Measurements from ENCODE around the gene SLC14A1.

The SLC14A1 gene

DNA sequence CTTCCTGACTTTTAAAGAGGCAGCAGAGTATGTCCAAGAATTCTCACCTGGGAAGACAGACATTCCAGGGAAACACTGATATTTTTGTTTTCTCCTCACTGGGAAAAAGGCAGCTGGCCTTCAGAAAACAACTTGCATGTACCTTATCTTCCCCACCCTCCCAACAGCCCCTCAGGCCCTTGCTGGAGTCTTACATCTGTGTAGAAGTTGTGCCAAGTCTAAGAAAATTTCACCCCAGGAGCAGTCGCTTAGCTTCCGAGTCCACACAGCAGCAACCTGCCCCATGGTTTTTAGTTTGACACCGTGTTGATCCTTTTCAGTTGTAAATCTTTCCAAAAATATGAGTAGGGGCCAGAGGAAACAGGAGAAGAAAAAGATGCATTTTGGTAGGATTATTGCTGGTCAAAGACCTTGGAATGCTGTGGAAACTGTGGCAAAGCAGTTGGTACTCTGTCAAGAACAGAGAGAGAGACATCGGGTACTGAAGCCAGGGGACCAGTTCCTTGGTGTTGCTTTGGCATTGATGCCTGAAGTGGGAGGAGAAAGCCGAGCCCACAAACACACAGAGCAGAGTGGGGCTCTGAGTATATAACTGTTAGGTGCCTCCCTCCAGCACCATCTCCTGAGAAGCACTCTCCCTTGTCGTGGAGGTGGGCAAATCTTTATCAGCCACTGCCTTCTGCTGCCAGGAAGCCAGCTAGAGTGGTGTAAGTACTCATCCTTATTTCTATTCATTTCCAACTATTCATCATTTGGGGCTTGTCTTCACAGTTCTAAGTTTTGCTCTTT is at the start of gene SLC14A1:
Gene SLC14A1 (plus strand): TSS at position 615 of the 789 bp plus-strand sequence. CDS start 6,140 bp downstream, outside the sequence.
- Histone ChIP-seq H3K27ac (ENCODE audit: low read depth, low read length) (no peak within 1 kb of the TSS), H2AFZ (ENCODE audit: low read length, unreplicated experiment) (no peak within 1 kb of the TSS), H3K79me2 (ENCODE audit: control insufficient read depth, insufficient read depth, low read length, unreplicated experiment) (no peaks in the 10 kb centered on the region), H3K36me3 (ENCODE audit: insufficient read depth, low read length) (no peaks in the 10 kb centered on the region), H3K27me3 (ENCODE audit: insufficient read depth, low read length) (no peaks in the 10 kb centered on the region), H3K4me1 (ENCODE audit: control insufficient read depth, insufficient read depth, low read length, unreplicated experiment) (peaks cover 8% of the 10 kb centered on the region), H3K4me3 (ENCODE audit: low read depth, low read length) (no peak within 1 kb of the TSS)

DNA sequence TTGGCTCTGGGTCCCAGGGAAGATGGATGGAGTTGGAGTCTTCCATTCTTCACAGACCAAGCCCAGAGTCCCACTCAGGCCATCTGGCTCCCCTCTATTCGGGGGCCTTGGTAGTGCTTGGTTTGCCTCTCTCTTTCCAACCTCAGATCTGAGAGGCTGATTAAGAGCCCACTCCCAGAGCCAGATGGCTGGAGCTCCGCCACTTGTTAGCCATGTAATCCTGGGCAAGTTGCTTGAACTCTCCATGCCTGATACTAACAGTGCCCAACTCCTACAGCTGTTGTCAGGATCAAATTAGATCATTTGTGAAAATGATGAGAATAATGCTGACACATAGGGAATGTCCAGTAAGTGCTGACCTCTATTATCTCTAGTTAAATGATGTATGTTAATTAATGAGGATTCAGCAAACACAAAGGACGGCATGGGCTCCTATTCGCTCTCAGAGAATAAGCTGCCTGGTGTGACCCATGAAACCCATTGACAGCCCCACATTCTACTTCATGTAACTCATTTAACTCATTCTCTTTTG is 46.6 kb upstream of the SLC14A1 start:
- H3K4me1 ChIP-seq (ENCODE audit: control insufficient read depth, insufficient read depth, low read length, unreplicated experiment): no peaks in the 10 kb centered on the region
- no peak overlapping the region for H3K4me3 ChIP-seq (ENCODE audit: low read depth, low read length)
- peaks cover 9% of the 10 kb centered on the region for H3K27me3 ChIP-seq (ENCODE audit: insufficient read depth, low read length)
- H3K36me3 ChIP-seq (ENCODE audit: insufficient read depth, low read length): no peaks in the 10 kb centered on the region
- no peak overlapping the region for H2AFZ ChIP-seq (ENCODE audit: low read length, unreplicated experiment)
- H3K79me2 ChIP-seq (ENCODE audit: control insufficient read depth, insufficient read depth, low read length, unreplicated experiment): no peaks in the 10 kb centered on the region
- no peak overlapping the region for H3K27ac ChIP-seq (ENCODE audit: low read depth, low read length)

DNA sequence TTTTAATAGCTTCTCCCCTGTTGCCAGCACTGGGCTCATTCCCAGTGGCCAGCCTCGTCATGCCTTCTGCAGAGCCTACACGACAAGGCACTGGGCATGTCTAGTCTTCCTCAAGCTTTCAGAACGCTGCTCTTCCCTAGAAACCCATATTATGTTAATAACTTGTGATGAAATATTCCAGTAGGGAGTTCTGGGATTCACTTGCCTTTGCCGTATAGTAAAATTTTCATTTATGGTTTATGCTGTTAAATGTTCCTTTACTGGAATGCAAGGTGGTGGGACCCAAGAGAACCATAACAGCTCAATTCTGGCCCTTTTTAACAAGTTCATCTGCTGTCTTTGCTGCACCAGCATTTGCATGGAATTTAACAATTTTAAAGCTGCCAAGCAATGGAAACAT is 45.5 kb upstream of the SLC14A1 start:
- H3K27ac ChIP-seq (ENCODE audit: low read depth, low read length): no peak overlapping the region
- H2AFZ ChIP-seq (ENCODE audit: low read length, unreplicated experiment): no peak overlapping the region
- H3K4me3 ChIP-seq (ENCODE audit: low read depth, low read length): no peak overlapping the region
- no peaks in the 10 kb centered on the region for H3K36me3 ChIP-seq (ENCODE audit: insufficient read depth, low read length)
- H3K27me3 ChIP-seq (ENCODE audit: insufficient read depth, low read length): peaks cover 11% of the 10 kb centered on the region
- no peaks in the 10 kb centered on the region for H3K79me2 ChIP-seq (ENCODE audit: control insufficient read depth, insufficient read depth, low read length, unreplicated experiment)
- no peaks in the 10 kb centered on the region for H3K4me1 ChIP-seq (ENCODE audit: control insufficient read depth, insufficient read depth, low read length, unreplicated experiment)

DNA sequence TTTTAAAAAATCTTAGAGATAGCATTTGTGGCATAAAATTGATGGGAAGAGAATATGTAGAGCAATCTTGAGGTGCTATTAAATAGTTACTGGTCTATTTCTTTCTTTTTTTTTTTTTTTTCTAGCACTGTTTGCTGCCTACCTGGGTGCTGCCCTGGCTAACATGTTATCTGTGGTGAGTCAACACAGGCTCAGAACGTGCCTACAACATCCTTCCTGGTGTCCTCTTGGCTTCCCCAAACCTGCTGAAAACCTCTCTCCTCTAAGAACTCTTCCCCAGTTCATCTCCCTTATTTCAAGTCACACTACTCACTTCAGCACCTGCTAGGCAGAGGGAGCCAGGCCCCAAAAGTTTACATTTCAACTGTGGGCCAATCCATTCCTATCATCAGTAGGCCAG is 45.1 kb upstream of the SLC14A1 start:
- H2AFZ ChIP-seq (ENCODE audit: low read length, unreplicated experiment): no peak overlapping the region
- H3K27ac ChIP-seq (ENCODE audit: low read depth, low read length): no peak overlapping the region
- H3K79me2 ChIP-seq (ENCODE audit: control insufficient read depth, insufficient read depth, low read length, unreplicated experiment): no peaks in the 10 kb centered on the region
- no peaks in the 10 kb centered on the region for H3K4me1 ChIP-seq (ENCODE audit: control insufficient read depth, insufficient read depth, low read length, unreplicated experiment)
- peaks cover 11% of the 10 kb centered on the region for H3K27me3 ChIP-seq (ENCODE audit: insufficient read depth, low read length)
- H3K36me3 ChIP-seq (ENCODE audit: insufficient read depth, low read length): no peaks in the 10 kb centered on the region
- no peak overlapping the region for H3K4me3 ChIP-seq (ENCODE audit: low read depth, low read length)

DNA sequence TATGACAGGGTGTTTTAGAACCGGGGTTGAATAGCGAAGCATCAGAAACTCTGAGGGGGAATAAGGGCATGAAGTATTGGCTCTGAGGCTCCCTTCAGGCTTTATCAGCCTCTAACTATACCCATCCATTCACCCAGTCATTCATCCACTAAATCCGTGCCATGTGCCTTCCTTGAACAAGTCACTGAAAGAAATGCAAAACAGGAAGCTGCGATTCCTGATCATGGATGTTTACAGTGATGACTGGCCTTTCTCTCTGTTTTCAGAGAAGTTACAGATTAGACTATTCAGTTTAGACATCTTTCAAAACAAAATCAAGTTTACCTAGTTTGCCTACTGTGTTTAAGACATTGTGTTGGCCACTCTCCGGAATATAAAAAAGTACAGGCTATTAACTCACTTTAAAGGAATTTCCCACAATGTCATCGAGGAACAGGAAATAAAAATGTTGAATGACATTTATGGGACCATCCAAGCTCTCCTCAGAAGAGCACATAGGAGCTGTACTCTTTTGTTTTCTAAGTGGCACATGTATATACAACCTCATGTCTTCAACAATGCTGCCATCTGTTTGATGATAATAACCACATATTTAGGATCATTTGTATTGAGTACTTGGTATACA is 43.8 kb upstream of the SLC14A1 start:
- Histone ChIP-seq H3K36me3 (ENCODE audit: insufficient read depth, low read length) (no peaks in the 10 kb centered on the region), H3K27ac (ENCODE audit: low read depth, low read length) (no peak overlapping the region), H3K4me1 (ENCODE audit: control insufficient read depth, insufficient read depth, low read length, unreplicated experiment) (no peaks in the 10 kb centered on the region), H3K79me2 (ENCODE audit: control insufficient read depth, insufficient read depth, low read length, unreplicated experiment) (no peaks in the 10 kb centered on the region), H3K4me3 (ENCODE audit: low read depth, low read length) (no peak overlapping the region), H3K27me3 (ENCODE audit: insufficient read depth, low read length) (peaks cover 11% of the 10 kb centered on the region), H2AFZ (ENCODE audit: low read length, unreplicated experiment) (no peak overlapping the region)

DNA sequence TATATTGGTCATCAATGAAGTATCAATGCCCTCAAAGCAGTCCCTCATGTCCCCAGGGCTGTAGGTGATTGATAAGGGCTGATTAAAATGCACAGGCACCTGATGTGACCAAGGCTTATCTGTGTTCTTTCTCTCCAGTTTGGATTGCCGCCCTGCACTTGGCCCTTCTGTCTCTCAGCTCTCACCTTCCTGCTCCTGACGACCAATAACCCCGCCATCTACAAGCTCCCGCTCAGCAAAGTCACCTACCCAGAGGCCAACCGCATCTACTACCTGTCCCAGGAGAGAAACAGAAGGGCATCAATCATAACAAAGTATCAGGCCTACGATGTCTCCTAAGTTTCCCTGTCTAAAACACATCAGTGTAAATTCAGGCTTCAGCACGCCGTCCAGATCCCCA is 41.8 kb upstream of the SLC14A1 start:
- no peak overlapping the region for H3K27ac ChIP-seq (ENCODE audit: low read depth, low read length)
- H3K36me3 ChIP-seq (ENCODE audit: insufficient read depth, low read length): no peaks in the 10 kb centered on the region
- H3K4me3 ChIP-seq (ENCODE audit: low read depth, low read length): no peak overlapping the region
- peaks cover 11% of the 10 kb centered on the region for H3K27me3 ChIP-seq (ENCODE audit: insufficient read depth, low read length)
- H3K4me1 ChIP-seq (ENCODE audit: control insufficient read depth, insufficient read depth, low read length, unreplicated experiment): no peaks in the 10 kb centered on the region
- H3K79me2 ChIP-seq (ENCODE audit: control insufficient read depth, insufficient read depth, low read length, unreplicated experiment): no peaks in the 10 kb centered on the region
- H2AFZ ChIP-seq (ENCODE audit: low read length, unreplicated experiment): no peak overlapping the region

DNA sequence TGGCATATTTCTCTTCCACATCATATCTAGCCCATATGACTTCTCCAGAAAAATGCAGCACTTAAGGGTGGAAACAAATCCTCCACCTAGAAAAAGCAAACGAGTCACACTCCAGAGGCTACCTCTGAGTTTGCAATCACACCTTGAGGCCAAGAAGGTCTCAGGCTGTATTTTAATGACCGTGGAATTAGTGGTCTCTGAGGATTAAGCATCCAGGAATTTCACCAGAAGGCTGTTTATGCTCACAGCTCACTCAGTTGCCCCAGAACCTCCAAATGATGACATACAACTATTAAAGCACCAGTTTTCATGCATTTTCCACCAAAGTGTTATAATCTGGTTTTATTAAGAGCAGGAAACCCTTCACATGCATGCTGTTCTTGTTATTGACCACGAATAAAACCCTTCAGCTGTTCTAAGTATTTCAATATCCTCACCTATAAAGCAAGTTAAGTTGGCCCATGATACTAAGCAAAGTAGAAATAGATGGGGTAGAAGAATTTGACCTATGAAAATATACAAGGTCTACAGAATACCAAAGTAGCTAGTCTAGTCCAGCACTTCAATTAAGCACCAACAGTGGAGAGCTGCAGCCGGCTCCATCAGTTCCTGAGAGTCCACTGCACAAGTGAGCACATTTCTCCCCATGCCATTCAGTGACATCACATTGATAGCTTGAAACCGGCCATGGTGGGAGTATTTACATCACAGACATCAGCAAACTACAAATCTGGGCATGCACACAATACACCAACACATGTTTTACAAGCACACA is 39.5 kb upstream of the SLC14A1 start:
- H3K4me1 ChIP-seq (ENCODE audit: control insufficient read depth, insufficient read depth, low read length, unreplicated experiment): no peaks in the 10 kb centered on the region
- peaks cover 11% of the 10 kb centered on the region for H3K27me3 ChIP-seq (ENCODE audit: insufficient read depth, low read length)
- no peaks in the 10 kb centered on the region for H3K79me2 ChIP-seq (ENCODE audit: control insufficient read depth, insufficient read depth, low read length, unreplicated experiment)
- H3K27ac ChIP-seq (ENCODE audit: low read depth, low read length): no peak overlapping the region
- H3K36me3 ChIP-seq (ENCODE audit: insufficient read depth, low read length): no peaks in the 10 kb centered on the region
- no peak overlapping the region for H2AFZ ChIP-seq (ENCODE audit: low read length, unreplicated experiment)
- no peak overlapping the region for H3K4me3 ChIP-seq (ENCODE audit: low read depth, low read length)

DNA sequence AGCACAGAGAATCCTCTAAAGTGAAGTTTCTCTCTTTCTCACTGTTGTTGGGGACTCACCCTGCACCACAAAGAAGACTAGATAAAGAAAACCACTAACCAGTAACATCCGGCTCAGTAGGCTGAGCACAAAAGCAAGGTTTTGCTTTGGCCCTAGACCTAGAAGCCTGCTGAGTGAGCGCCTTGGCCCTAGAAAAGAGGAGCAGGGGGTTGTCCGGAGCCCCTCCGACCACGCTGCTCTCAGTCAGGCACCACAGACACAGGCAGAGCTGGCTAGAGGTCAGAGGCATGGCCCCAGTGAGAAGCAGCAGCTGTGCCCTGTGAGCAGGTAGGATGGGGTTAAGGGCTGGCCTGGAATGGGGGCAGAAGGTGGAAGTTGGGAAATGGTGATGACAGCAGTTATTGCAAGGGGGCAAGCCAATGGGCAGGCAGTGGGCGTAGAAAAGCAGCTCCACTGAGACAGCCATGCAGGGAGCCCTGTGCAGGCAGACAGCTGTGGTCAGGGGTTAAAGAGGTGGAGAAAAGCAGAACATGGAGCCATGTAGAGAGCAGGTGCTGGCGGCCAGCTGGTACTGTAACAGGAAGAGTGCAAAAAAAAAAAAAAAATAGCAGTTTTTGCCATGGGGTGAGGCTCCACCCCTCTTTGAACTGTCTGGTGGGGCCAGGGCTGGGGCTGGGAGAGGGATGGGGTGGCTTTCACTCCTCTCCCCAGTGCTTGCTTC is 36.9 kb upstream of the SLC14A1 start:
- no peak overlapping the region for H2AFZ ChIP-seq (ENCODE audit: low read length, unreplicated experiment)
- H3K27me3 ChIP-seq (ENCODE audit: insufficient read depth, low read length): peaks cover 4% of the 10 kb centered on the region
- no peaks in the 10 kb centered on the region for H3K4me1 ChIP-seq (ENCODE audit: control insufficient read depth, insufficient read depth, low read length, unreplicated experiment)
- no peak overlapping the region for H3K27ac ChIP-seq (ENCODE audit: low read depth, low read length)
- no peaks in the 10 kb centered on the region for H3K36me3 ChIP-seq (ENCODE audit: insufficient read depth, low read length)
- no peak overlapping the region for H3K4me3 ChIP-seq (ENCODE audit: low read depth, low read length)
- H3K79me2 ChIP-seq (ENCODE audit: control insufficient read depth, insufficient read depth, low read length, unreplicated experiment): no peaks in the 10 kb centered on the region

DNA sequence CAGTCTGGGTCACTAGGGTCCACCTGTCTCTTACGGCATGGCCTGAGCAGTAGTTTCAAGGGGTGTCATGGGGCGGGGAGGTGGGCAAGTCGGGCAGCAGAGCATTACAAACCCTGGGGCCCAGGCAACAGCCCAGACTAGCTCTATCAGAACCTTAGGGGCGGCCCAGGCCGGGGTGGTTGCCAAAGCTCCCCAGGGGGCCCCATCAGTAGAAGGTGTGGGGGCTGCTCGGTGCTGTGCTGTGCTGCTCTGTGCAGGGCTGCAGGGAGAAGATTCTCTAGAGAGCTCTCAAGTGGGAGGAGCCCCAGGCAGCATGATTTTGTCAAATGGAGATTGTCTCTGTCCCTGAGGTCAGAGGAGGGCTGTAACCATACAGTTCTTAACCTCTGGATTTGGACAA is 36.4 kb upstream of the SLC14A1 start:
- no peak overlapping the region for H2AFZ ChIP-seq (ENCODE audit: low read length, unreplicated experiment)
- no peak overlapping the region for H3K4me3 ChIP-seq (ENCODE audit: low read depth, low read length)
- H3K4me1 ChIP-seq (ENCODE audit: control insufficient read depth, insufficient read depth, low read length, unreplicated experiment): no peaks in the 10 kb centered on the region
- H3K27me3 ChIP-seq (ENCODE audit: insufficient read depth, low read length): no peaks in the 10 kb centered on the region; the same call in 1 of the 2 replicates
- H3K36me3 ChIP-seq (ENCODE audit: insufficient read depth, low read length): no peaks in the 10 kb centered on the region
- H3K79me2 ChIP-seq (ENCODE audit: control insufficient read depth, insufficient read depth, low read length, unreplicated experiment): no peaks in the 10 kb centered on the region
- no peak overlapping the region for H3K27ac ChIP-seq (ENCODE audit: low read depth, low read length)

DNA sequence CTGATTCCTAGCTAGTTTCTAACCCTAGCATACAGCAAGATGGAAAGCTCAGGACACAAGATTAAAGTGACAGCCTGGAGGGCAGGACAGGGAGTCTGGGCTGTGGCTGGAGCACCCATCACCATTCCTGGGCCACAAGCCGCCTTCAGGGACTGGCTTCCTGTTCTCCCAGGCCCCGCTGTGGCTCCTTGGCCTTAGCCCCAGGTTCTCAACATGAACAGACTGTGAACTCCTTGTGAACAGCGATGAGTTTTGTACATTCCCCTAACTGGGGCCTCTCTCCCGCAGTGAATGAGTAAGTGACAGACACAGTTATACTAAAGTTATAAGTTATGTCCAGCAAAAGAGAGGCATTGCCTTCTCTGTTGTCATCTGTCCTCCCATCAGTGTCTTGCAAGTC is 35.9 kb upstream of the SLC14A1 start:
- Histone ChIP-seq H3K27ac (ENCODE audit: low read depth, low read length) (no peak overlapping the region), H3K36me3 (ENCODE audit: insufficient read depth, low read length) (no peaks in the 10 kb centered on the region), H2AFZ (ENCODE audit: low read length, unreplicated experiment) (no peak overlapping the region), H3K4me3 (ENCODE audit: low read depth, low read length) (no peak overlapping the region), H3K79me2 (ENCODE audit: control insufficient read depth, insufficient read depth, low read length, unreplicated experiment) (no peaks in the 10 kb centered on the region), H3K27me3 (ENCODE audit: insufficient read depth, low read length) (no peaks in the 10 kb centered on the region), H3K4me1 (ENCODE audit: control insufficient read depth, insufficient read depth, low read length, unreplicated experiment) (no peaks in the 10 kb centered on the region)

All from ACC112 (cell line).